ENCODE data around the gene WDR54.

- TF ChIP-seq YY1 (IDR thresholded peaks at IDR 0.05; ENCODE audit: insufficient read depth, insufficient read length): no peak
- TF ChIP-seq ZNF274 (IDR thresholded peaks at IDR 0.05; ENCODE audit: low read depth, low read length): no peak
- TF ChIP-seq SUZ12 (IDR thresholded peaks at IDR 0.05; ENCODE audit: extremely low read depth, insufficient read depth, insufficient read length): no peak
Observed at GRCh38 chr2:74406035-74406434, 15.5 kb upstream of the WDR54 start.

Measured in NT2/D1 (cell line).